22Rv1 (cell line): ENCODE data around the gene GGNBP2.

Source experiments
- ZFX ChIP-seq: fragments of 450-650 bp; IDR thresholded peaks from 2 replicates; pipeline ENCODE4 v1.6.1; 2017; ENCODE audit warnings: antibody characterized with exemption, borderline replicate concordance
- TF ChIP-seq, protein P1 (sequence below): fragments of 450-650 bp; IDR thresholded peaks from 2 replicates; pipeline ENCODE4 v1.5.1; 2017; ENCODE audit warnings: mild to moderate bottlenecking

DNA sequence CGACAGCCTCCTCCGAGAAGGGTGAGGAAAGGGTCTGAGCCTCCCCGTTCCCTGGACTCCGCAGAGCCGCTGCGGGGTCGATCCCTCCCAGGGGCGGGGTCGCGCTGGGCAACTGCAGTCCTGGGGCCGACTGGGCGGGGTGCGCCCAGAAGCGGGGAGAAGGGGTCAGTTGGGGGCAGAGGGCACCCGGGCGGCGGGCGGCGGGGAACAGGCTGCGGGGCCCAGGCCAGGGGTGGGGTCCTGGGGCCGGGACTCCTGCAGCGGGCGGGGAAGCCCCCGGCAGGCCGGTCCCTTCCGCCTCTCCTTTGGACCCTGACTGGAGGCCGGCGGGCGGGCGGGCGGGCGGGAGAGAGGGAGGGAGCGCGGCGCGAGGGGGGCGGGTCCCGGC is 352 bp downstream of the GGNBP2 start:
- TF ChIP-seq, protein P1, sequence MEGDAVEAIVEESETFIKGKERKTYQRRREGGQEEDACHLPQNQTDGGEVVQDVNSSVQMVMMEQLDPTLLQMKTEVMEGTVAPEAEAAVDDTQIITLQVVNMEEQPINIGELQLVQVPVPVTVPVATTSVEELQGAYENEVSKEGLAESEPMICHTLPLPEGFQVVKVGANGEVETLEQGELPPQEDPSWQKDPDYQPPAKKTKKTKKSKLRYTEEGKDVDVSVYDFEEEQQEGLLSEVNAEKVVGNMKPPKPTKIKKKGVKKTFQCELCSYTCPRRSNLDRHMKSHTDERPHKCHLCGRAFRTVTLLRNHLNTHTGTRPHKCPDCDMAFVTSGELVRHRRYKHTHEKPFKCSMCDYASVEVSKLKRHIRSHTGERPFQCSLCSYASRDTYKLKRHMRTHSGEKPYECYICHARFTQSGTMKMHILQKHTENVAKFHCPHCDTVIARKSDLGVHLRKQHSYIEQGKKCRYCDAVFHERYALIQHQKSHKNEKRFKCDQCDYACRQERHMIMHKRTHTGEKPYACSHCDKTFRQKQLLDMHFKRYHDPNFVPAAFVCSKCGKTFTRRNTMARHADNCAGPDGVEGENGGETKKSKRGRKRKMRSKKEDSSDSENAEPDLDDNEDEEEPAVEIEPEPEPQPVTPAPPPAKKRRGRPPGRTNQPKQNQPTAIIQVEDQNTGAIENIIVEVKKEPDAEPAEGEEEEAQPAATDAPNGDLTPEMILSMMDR, result no peak
- TF ChIP-seq ZFX, result no peak
